Measurements from ENCODE around the gene CREG1.
A peak's percentile ranks its signal among the peaks of the same experiment; 100 is the strongest.
"Not testable (repeated sequence)": the region's sequence is repeated elsewhere in the genome, so short reads cannot be mapped to it uniquely, and the experiment has no call there.

The CREG1 gene

DNA sequence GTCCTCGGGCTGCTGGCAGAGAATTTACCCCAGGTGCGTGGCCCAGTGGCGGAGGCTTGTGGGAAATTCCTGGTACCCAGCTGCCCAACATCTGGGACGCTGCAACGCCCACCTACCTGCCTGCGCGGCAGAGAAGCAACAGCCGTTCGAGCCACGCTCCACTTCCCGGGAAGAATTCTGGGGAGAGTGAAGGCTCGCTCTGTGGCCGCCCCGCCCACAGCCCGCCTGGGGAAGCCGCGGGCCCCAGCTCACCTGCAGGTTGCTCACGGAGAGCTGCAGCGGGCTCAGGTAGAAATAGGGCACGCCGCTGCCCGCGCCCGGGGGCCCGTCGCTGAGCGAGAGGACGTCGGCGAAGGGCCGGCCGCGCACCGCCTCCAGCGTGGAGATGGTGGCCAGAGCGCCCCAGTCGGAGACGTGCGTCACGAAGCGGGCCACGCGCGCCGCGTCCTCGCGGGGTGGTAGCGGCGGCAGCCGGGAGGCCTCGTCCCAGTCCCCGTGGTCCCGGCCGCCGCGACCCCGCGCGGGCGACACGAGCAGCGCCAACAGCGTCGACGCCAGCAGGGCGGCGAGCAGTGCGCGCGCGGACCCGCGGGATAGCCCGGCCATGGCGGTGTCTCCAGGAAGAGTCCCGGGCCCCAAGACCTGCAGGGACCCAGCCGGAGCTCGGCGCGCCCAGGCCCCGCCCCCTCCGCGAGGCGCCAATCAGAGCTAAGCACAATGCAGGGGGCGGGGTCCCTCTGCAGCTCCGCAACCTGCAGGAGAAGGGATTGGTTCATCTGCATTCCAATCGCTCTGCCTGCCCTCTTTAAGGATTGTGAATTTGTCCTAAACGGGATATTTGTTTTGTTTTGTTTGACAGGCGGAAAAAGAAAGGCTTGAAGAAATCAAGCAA lies at the start of gene CREG1:
TSS of gene CREG1 (minus strand) at position 627 of the 892 bp plus-strand sequence.
- DNase-seq (ENCODE audit: low read depth): peak; percentile 62

DNA sequence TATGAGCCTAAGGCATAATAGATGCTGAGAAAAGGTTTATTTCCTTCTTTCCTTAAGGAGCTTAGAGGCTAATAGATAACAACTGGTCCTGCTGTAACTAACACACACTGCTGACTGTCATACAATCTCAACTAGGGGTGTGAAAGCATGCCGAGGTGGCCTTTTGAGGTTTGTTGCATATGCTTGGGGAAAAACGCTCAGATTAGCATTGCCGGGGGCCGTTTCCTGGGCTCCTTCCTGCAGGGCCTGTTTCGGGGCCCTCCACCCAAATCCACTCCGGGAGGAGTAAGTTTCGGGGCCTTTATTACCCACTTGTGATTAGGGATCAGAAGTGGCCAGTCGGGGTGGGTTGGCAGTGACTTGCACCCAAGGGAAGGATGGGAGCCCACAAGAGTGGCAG lies 49.3 kb upstream of the CREG1 start:
- no peak for DNase-seq (ENCODE audit: low read depth)

DNA sequence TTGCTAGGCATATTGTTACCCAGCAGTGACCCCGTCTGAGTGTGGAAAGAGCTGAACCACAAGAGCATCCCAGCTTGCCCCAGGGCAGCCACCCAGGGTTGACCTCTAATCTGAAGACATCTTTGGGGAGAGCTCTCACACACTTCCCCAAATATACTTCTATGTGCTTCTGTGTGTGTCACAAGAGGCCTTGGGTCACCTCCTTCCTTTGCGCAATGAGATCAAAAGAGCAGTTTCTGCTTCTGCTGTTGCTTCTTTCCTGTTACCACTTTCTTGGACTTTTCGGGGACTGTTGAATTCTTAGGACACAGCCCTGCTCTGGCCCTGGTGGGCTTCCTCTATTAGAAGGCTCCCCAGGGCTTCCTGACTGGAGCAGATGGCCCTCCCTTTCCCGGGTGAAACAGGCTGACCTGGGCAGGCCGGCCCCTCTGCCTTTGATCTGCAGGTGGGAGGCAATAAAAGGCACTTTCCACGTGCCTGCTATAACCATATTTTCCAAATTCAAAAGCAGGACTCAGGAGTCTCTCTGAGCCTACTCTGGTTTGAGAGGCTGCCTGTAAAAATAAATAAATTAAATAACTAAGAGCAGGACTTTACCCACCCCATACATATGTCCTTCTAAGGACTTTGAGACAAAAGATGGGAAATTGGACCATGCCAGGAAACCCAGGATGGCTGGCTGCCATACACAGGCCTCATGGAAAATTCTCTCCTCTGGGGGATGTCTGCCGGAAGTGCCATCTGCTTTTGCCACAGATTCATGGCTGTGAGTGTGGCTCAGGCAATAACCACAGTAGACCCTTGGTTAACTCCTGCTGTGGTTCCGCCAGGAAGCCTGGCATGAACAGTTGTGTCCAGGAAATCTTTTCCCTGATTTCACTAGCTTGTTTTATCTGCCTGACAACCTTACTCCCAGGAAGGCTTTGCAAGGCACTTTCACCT lies 48.2 kb upstream of the CREG1 start:
- no peak for DNase-seq (ENCODE audit: low read depth)

DNA sequence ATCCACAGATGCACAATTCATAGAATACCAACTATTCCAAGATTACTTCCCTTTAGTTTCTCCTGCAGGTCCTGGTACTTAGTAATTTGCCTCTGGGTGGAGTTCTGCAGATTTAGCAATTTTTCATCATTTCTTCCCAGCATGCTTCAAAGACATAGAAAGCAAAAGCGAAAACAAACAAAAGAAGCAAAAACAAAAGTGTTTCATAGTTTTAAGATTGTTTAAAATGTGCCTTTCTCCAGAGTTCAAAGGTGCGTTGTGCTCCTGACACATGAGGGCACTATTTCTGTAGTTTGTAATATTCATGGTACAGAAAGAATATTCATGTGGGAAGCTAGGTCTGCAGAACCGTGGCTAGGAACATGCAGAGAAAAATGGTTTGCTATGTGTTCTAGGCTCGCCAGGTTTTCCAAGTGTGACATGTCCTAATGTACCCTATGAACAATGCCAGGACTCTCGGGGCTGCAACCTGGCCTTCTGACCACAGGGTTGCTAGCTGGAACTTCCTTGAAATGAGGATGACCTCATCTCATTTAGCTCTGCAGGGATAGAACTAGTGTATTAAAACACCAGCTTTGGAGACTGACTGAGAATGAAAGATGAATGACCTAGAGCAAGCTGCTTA lies 46.5 kb upstream of the CREG1 start:
- peak; percentile 9 for DNase-seq (ENCODE audit: low read depth)

DNA sequence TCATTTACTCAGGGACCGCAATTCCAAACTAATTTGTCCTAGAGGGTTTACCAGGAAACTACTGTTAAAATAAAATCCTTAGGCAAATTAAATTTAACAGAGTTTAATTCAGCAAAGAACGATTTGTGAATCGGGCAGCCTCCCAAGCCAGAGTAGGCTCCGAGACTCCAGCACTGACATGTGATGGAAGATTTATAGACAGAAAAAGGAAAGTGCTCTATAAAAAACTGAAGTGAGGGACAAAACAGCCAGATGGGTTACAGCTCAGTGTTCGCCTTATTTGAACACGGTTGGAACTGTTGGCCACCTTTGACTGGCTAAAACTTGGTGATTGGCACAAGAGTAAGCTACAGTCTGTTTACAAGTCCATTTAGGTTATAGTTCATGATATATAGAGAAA lies 41.3 kb upstream of the CREG1 start:
- DNase-seq (ENCODE audit: low read depth): no peak

DNA sequence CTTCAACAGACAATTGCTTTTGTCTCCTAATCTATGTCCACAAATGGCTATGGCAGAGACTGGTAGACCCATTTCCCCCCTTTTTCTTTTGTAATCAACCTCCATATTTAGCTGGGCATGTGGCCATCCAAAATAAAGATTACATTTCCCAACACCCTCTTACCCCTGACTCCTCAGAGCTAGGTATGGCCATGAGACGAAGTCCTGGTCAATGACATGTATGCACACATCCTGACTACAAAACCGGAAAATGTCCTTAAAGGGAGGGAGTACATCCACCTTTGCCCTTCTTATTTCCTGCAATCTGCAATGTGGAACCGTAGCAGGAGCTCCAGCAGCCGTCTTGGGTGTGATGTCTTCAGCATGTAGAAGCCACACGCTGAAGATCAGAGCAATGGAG lies 40.3 kb upstream of the CREG1 start:
- DNase-seq (ENCODE audit: low read depth): no peak

DNA sequence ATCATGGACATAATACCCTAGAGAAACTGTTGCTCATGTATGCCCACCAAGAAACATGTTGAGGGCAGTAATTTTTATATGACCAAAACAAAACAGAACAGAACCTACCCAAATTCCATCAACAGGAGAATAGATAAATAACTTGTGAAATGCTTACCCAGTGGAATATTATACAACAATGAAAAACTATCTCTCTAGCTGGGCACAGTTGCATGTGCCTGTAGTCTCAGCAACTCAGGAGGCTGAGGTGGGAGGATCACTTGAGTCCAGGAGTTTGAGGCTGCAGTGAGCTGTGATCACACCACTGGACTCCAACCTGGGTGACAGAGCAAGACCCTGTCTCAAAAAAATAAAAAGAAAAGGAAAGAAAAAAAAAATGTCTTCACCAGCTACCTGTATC lies 38.9 kb upstream of the CREG1 start:
- no peak for DNase-seq (ENCODE audit: low read depth)

DNA sequence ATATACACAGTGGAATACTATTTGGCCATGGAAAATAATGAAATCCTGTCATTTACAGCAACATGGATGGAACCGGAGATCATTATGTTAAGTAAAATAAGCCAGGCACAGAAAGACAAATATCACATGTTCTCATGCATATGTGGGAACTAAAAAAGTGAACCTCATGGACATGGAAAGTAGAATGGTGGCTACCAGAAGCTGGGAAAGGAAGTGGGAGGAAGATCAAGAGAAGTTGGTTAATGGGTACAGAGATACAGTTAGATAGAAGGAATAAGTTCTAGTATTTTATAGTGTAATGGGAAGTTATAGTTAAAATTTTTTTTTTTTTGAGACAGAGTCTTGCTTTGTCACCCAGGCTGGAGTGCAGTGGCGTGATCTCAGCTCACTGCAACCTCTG lies 34.8 kb upstream of the CREG1 start:
- DNase-seq (ENCODE audit: low read depth): no peak

DNA sequence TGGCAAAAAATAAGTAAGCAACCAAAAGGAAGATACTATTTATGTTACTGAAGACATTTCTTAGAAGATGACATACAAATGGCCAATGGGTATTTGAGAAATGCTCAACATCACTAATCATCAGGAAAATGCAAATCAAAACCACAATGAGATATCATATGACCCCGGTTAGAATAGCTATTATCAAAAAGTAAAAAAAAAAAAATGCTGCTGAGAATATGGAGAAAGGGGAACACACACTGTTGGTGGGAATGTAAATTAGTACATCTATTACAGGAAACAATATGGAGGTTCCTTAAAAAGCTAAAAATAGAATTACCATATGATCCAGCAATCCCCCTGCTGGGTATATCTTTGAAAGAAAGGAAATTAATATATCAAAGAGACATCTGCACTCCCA lies 34.3 kb upstream of the CREG1 start:
- no peak for DNase-seq (ENCODE audit: low read depth)

DNA sequence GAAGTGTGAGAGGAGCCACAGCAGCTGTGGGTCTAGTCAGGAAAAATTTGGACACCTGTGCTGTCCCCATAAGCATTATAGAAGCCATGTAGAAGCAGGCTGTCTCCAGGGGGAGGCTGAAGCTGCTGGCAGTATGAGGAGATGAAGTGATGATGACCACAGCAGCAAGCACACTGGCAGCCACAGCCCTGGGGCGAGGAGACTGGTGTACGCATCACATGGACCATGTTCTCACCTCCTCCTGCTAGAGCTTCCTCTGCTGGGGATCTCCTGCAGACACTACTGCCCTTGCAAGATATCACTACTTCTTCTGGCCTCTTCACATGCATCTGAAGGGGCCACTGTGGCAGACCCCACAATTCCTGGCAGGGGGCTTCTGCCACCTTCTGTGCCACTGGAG lies 33.8 kb upstream of the CREG1 start:
- DNase-seq (ENCODE audit: low read depth): no peak

DNA sequence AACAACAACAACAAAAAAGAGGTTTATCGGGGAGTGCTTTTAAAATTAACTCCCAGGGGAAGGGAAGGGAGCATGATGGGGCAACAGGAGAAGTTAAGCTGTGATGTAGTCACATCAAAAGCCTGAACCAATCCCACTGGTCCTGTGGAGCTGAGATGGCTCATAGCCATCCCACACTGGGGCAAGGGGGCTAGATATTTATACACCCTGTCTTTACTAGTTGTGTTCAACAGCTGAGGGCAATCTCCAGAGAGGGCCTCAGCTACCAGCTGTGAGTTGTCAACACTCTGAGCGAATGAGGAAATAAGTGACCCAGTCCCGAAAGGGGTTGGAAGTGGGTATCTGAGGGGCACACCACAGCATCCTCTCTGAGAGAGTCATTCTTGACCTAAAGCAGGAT lies 31.0 kb upstream of the CREG1 start:
- no peak for DNase-seq (ENCODE audit: low read depth)

DNA sequence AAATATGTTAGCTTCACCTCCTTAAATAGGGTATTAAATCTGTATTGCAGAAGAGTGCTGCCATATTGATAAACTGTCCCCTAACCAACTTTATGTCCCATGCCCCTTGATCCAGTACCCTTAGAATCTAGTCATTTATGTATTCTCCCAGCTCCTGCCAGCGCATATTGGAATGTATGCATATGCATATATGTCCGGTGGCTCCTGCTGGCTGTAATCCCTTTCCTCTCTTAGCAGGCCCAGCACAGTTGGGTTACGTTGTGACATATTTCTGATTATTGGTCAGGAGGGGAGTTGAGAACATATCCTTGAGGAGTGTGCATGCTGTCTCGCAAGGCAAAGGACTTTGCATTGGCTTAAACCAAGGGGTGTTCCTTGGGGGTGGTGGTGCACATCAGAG lies 29.2 kb upstream of the CREG1 start:
- no peak for DNase-seq (ENCODE audit: low read depth)

DNA sequence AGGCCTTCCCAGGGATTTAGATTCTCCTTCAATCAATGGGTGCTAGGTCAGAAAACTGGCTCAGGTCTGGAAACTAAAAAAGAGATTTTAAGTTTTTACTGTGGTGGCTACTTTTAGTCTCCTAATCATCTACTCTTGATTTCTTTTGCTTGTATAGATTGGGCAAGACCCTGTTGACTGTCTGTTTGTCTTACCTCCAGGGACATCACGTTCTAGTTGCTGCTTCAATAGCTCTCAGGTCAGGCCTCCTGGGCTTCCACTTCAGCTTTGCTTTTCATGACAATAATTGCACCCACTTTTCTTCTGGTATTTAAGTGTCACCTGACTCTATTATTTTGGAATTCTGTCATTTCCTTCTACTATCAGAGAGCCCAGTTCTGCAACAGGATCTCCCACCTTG lies 28.5 kb upstream of the CREG1 start:
- no peak for DNase-seq (ENCODE audit: low read depth)

DNA sequence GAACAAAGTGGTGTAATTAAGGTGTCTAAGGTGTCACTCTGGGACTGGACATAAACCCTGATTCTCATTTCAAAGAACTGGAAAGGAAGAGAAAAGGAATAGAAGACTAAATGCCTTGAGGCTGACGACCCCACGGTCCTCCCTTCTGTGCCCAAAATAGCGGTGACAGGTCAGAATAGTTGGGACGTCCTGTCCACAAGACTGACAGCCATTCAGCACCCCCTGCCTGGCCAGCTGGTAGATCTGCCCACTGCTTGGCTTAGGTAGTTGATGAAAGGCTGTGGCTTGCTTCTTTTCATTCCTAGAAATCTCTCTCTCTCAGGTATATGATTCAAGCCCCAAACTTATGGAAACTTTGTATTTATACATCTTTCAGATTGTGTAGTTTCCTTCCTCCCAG lies 26.4 kb upstream of the CREG1 start:
- no peak for DNase-seq (ENCODE audit: low read depth)

DNA sequence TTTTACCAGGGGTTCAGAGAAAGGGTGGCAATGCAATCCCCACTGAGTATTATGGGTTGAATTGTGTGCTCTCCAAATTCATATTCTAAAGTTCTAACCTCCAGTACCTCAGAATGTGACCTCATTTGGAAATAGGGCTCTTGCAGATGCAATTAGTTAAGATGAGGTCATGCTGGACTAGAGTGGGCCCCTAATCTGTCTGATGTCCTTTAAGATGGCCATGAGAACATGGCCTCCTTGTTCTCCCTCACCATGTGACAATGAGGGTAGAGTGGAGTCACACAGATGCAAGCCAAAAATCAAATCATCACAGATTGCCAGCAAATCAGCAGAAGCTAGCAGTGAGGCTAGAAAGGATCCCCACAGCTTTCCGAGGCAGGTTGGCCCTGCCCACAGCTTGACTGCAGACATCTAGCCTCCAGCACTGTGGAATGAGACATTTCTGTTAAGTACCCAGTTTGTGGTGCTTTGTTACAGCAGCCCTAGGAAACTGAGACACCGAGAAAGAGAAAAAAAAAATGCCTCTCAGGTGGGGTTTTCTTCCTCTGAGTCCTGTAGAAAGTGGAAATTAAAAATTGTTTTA lies 25.5 kb upstream of the CREG1 start:
- DNase-seq (ENCODE audit: low read depth): no peak

DNA sequence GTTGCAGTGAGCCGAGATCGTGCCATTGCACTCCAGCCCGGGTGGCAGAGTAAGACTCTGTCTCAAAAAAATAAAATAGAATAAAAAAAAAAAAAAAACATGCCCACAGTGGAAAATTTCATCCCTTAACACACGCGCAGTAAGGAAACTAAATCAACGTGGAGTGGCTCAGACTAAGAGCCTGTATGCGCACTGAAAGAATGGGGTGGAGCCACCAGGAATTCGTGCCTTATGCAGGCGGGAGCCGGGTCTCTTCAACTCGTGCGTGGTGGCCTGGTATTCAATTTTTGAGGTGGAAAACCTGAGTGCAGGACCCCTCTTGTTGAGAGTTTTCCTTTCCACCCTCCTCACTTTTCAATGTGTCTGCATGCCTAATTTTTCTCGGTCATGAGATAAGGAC lies 22.1 kb upstream of the CREG1 start:
- DNase-seq (ENCODE audit: low read depth): no peak

DNA sequence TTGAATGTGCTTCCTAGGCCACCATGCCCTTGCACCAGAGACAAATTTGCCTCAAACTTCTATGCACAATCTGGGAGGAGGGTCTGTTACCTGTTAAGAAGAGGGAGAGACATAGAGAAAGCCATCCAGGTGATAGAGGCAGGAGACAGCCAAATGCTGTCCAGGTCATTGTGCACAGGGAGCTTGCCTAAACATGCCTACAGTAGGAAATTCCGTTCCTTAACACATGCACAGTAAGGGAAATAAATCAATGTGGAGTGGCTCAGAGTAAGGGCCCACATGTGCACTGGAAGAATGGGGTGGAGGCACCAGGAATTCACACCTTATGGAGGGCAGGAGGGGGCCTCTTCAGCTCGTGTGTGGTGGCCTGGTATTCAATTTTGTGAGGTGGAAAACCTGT lies 19.5 kb upstream of the CREG1 start:
- no peak for DNase-seq (ENCODE audit: low read depth)

DNA sequence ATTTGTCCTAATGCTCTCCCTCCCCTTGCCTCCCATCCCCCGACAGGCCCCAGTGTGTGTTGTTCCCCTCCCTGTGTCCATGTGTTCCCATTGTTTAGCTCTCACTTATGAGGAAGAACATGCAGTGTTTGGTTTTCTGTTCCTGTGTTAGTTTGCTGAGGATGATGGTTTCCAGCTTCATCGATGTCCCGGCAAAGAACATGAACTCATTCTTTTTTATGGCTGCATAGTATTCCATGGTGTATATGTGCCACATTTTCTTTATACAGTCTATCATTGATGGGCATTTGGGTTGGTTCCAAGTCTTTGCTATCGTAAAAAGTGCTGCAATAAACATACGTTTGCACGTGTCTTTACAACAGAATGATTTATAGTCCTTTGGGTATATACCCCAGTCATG lies 17.1 kb upstream of the CREG1 start:
- not testable (repeated sequence) for DNase-seq (ENCODE audit: low read depth)

DNA sequence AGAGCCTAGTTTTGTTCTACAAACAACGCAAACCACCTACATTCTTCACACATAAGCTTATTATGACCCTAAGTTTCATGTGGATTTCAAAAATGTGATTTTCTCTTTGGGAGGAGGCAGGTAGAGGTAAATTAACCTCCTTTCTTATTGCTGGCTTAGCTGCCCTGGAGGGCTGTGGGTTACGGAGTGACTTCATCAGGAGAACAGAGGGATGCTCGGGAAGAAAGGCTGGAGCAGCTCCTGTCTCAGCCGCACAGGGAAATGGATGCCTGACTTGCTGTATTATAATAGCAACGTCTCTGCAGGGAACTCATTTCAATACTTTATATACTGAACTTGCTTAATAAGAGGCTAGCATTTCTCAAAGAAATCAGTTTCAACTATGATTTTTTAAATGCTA lies 14.1 kb upstream of the CREG1 start:
- DNase-seq (ENCODE audit: low read depth): no peak

DNA sequence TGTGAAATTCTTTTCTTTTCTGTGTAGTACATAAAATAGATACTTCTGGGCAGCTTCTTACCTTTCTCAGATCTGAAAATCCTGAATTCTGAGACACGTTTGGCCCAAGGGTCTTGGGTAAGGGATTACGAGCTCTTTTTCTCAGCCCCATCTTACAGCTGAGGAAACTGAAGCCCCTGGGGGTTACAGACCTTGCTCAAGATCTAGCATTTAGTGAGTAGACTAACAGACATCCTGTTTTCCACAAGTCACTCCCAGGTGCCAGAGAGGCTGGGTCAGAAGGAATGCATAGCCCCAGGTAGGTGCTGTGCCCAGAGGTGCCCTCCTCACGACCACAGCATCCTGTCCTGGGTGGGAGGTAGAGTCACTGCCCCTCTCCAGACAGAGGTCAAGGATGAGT lies 13.2 kb upstream of the CREG1 start:
- DNase-seq (ENCODE audit: low read depth): no peak

DNA sequence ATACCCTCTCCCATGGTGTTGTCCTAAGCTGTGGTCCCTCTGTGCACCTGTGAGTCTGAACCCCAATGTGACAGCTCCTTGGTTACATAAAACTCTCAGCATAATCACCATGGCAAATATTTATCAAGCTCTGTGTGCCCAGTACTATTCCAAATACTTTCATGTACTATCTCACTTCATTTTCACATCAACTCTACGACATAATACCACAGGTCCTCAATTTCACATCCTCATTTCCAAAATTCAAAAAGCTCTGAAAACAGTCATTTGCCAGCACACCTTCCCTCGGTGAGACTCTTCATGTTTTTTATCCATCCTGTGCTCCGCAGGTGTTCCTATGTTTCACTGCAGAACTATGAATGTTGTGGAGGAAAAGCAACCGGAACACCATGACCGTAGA lies 12.4 kb upstream of the CREG1 start:
- no peak for DNase-seq (ENCODE audit: low read depth)

DNA sequence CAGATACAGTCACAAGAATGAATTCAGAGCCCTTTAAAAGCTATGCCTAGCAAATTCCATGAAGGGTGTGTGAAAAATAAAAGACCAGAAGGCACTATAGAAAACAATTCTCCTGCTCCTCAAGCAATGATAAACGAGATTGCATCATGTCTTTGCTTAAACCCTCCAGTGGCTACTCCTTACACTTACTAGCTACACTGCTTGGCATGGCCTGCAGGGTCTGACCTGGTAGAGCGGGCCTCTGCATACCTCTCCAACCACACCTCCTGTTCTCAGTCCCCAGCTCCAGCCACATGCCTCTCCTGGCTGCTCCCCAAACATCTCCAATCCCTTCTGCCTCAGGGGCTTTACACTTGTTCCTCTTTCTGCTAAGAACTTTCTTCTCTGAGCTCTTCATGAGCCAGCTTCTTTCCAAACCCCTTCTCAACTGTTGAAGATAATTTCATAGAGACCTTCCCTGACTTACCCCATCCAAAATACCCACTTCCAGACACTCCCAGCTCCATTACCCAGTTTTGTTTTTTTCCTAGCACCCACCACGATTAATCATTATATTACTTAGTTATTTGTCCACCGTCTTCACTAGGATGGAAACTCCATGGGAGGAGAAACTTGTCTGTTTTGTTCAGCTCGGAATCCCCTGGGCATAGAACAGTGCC lies 11.2 kb upstream of the CREG1 start:
- no peak for DNase-seq (ENCODE audit: low read depth)
